ENCODE measurements around the gene ADAMTS6. TPM values are rescaled to one million over a fixed set of nuclear protein-coding genes. Genes with fewer than 3 reads are reported as not detected.
A peak's percentile ranks its signal among the peaks of the same experiment; 100 is the strongest.

The ADAMTS6 gene, protein sequence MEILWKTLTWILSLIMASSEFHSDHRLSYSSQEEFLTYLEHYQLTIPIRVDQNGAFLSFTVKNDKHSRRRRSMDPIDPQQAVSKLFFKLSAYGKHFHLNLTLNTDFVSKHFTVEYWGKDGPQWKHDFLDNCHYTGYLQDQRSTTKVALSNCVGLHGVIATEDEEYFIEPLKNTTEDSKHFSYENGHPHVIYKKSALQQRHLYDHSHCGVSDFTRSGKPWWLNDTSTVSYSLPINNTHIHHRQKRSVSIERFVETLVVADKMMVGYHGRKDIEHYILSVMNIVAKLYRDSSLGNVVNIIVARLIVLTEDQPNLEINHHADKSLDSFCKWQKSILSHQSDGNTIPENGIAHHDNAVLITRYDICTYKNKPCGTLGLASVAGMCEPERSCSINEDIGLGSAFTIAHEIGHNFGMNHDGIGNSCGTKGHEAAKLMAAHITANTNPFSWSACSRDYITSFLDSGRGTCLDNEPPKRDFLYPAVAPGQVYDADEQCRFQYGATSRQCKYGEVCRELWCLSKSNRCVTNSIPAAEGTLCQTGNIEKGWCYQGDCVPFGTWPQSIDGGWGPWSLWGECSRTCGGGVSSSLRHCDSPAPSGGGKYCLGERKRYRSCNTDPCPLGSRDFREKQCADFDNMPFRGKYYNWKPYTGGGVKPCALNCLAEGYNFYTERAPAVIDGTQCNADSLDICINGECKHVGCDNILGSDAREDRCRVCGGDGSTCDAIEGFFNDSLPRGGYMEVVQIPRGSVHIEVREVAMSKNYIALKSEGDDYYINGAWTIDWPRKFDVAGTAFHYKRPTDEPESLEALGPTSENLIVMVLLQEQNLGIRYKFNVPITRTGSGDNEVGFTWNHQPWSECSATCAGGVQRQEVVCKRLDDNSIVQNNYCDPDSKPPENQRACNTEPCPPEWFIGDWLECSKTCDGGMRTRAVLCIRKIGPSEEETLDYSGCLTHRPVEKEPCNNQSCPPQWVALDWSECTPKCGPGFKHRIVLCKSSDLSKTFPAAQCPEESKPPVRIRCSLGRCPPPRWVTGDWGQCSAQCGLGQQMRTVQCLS (N-terminal part only)
- total RNA-seq = 20.0 to 30.1 TPM (median 21.5 TPM) in 3 replicates
- long read RNA-seq, partial matches to known transcripts = 1 of 3 reads
- long read RNA-seq, other reads (novel, unspliced or antisense) = 2 of 3 reads

GRCh38 chr5:65481635-65482295 lies at the start of gene ADAMTS6:
TSS of gene ADAMTS6 (minus strand) at chr5:65481920. CDS start at chr5:65473673, 8,247 bp downstream.
- H3K4me3 Mint-ChIP-seq (ENCODE audit: unreplicated experiment) = no peak within 1 kb of the TSS
- TF ChIP-seq, protein P1, sequence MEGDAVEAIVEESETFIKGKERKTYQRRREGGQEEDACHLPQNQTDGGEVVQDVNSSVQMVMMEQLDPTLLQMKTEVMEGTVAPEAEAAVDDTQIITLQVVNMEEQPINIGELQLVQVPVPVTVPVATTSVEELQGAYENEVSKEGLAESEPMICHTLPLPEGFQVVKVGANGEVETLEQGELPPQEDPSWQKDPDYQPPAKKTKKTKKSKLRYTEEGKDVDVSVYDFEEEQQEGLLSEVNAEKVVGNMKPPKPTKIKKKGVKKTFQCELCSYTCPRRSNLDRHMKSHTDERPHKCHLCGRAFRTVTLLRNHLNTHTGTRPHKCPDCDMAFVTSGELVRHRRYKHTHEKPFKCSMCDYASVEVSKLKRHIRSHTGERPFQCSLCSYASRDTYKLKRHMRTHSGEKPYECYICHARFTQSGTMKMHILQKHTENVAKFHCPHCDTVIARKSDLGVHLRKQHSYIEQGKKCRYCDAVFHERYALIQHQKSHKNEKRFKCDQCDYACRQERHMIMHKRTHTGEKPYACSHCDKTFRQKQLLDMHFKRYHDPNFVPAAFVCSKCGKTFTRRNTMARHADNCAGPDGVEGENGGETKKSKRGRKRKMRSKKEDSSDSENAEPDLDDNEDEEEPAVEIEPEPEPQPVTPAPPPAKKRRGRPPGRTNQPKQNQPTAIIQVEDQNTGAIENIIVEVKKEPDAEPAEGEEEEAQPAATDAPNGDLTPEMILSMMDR (IDR thresholded peaks at IDR 0.05) = no peak
- no peaks in the 10 kb centered on the region for H3K36me3 Mint-ChIP-seq (ENCODE audit: low read depth)
- H3K27me3 Mint-ChIP-seq (ENCODE audit: low read depth) = no peaks in the 10 kb centered on the region
- H3K4me1 Mint-ChIP-seq (ENCODE audit: low read depth) = peaks cover 12% of the 10 kb centered on the region
- H3K9me3 Mint-ChIP-seq (ENCODE audit: low read depth) = no peaks in the 10 kb centered on the region
- DNase-seq (ENCODE audit: low spot score) = peak; percentile 90
- H3K27ac Mint-ChIP-seq (ENCODE audit: unreplicated experiment) = no peak within 1 kb of the TSS

- H3K9me3 Mint-ChIP-seq (ENCODE audit: low read depth) = no peaks in the 10 kb centered on the region
- no peaks in the 10 kb centered on the region for H3K4me1 Mint-ChIP-seq (ENCODE audit: low read depth)
- peaks cover 1% of the 10 kb centered on the region for H3K36me3 Mint-ChIP-seq (ENCODE audit: low read depth)
- TF ChIP-seq, protein P1 (IDR thresholded peaks at IDR 0.05) = no peak
- DNase-seq (ENCODE audit: low spot score) = no peak
- H3K27me3 Mint-ChIP-seq (ENCODE audit: low read depth) = no peaks in the 10 kb centered on the region
- H3K27ac Mint-ChIP-seq (ENCODE audit: unreplicated experiment) = no peak overlapping the region
- no peak overlapping the region for H3K4me3 Mint-ChIP-seq (ENCODE audit: unreplicated experiment)
Observed at GRCh38 chr5:65530904-65531303, 49.2 kb upstream of the ADAMTS6 start.

DNA sequence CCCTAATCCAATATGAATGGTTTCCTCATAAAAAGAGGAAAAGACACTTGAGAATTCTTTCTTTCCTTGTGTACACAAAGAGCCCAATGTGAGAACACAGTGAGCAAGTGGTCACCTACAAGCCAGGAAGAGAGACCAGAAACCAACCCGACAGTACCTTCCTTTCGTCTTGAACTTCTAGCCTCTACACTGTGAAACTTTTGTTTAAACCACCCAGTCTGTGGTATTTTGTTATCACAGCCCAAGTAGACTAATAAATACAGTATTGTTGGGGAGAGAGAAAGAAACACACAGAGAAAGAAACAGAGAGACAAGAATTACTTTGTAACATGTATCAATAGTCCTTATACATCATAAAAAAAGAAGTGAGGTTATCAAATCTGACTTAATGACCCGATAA lies 44.0 kb upstream of the ADAMTS6 start:
- TF ChIP-seq, protein P1 (IDR thresholded peaks at IDR 0.05) = no peak
- no peaks in the 10 kb centered on the region for H3K9me3 Mint-ChIP-seq (ENCODE audit: low read depth)
- no peak overlapping the region for H3K27ac Mint-ChIP-seq (ENCODE audit: unreplicated experiment)
- no peak overlapping the region for H3K4me3 Mint-ChIP-seq (ENCODE audit: unreplicated experiment)
- no peaks in the 10 kb centered on the region for H3K4me1 Mint-ChIP-seq (ENCODE audit: low read depth)
- no peaks in the 10 kb centered on the region for H3K27me3 Mint-ChIP-seq (ENCODE audit: low read depth)
- H3K36me3 Mint-ChIP-seq (ENCODE audit: low read depth) = peaks cover 1% of the 10 kb centered on the region
- DNase-seq (ENCODE audit: low spot score) = no peak

- Mint-ChIP-seq H3K27ac (ENCODE audit: unreplicated experiment) (no peak overlapping the region), H3K4me3 (ENCODE audit: unreplicated experiment) (no peak overlapping the region), H3K36me3 (ENCODE audit: low read depth) (no peaks in the 10 kb centered on the region), H3K27me3 (ENCODE audit: low read depth) (no peaks in the 10 kb centered on the region), H3K9me3 (ENCODE audit: low read depth) (no peaks in the 10 kb centered on the region), H3K4me1 (ENCODE audit: low read depth) (peaks cover under 1% of the 10 kb centered on the region)
- TF ChIP-seq, protein P1 (IDR thresholded peaks at IDR 0.05) = no peak
- DNase-seq (ENCODE audit: low spot score) = no peak
Observed at GRCh38 chr5:65512170-65512937, 30.6 kb upstream of the ADAMTS6 start.
